Stomach smooth muscle (tissue), 2 donors: ENCODE data around the gene CRIP2.

ENCODE experiments used
- H3K27ac ChIP-seq: one replicate; pipeline ENCODE4 v1.7.0; 2013; ENCODE audit warnings: mild to moderate bottlenecking, low read length, inconsistent platforms
- H3K27me3 ChIP-seq, 2 donors: one replicate each; pipeline ENCODE4 v1.7.0; 2013; ENCODE audit warnings: low read length in 2 of 2; ENCODE audit not compliant: insufficient read depth in 2 of 2, control insufficient read depth in 1 of 2
- H3K36me3 ChIP-seq, 2 donors: one replicate each; pipeline ENCODE4 v1.7.0; 2013; ENCODE audit warnings: low read length in 2 of 2; ENCODE audit not compliant: control insufficient read depth in 2 of 2, insufficient read depth in 2 of 2
- H3K4me1 ChIP-seq: one replicate; pipeline ENCODE4 v1.7.0; 2013; ENCODE audit warnings: low read length; ENCODE audit not compliant: control insufficient read depth, insufficient read depth
- H3K4me3 ChIP-seq, 2 donors: one replicate each; pipeline ENCODE4 v1.7.0; 2013; ENCODE audit warnings: low read length in 2 of 2
- H3K9ac ChIP-seq, 2 donors: one replicate each; pipeline ENCODE4 v1.7.0; 2013; ENCODE audit warnings: low read length in 2 of 2, mild to moderate bottlenecking in 1 of 2
- H3K9me3 ChIP-seq, 2 donors: one replicate each; pipeline ENCODE4 v1.7.0; 2013; ENCODE audit warnings: low read length in 2 of 2; ENCODE audit not compliant: control insufficient read depth in 2 of 2
- donor health status: healthy.
- donor health status: Pancreatic carcinoma.

The CRIP2 gene

DNA sequence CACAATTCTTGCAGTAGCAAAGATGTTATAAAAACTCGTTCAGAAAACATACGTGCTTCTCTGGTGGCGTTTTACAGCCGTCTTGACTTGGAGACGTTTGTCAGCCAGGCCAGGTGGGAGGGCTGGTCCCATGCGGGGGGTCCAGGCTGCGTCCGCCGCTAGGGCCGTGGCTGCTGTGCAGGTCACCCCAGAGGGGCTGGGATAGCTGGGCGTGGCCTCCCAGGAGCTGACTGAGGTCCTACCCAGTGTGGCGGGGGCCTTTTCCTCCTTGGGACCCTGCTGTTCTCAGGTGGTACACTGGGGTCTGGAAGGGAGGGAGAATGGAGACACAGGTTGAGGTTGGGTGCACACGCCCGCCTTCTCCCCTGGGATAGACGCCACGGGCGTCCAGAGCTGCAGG, 29.8 kb upstream of the CRIP2 start:
- Histone ChIP-seq H3K9ac (no peak overlapping the region), H3K27ac (no peak overlapping the region), H3K4me3 (no peak overlapping the region), H3K36me3 (peaks cover 0 to 4% of the 10 kb centered on the region in 2 donors), H3K4me1 (peaks cover 11% of the 10 kb centered on the region), H3K9me3 (no peaks in the 10 kb centered on the region), H3K27me3 (no peaks in the 10 kb centered on the region)

DNA sequence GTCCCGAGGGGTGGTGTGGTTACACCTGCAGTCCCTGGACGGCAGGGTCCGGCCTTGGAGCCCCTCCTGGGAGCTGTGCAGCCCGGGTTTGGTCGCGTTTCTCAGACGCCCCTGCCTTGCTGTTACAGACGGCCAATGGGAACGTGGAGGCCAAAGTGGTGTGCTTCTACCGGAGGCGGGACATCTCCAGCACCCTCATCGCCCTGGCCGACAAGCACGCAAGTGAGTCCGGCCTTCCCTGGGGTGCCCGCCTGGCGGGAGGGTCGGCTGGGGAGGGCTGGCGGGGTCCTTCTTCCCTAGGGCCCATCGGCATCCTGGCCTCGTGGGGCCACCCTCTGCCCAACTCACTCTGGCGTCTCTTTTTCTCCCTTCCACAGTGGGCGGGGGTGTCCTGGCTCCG, 29.3 kb upstream of the CRIP2 start:
- no peaks in the 10 kb centered on the region for H3K27me3 ChIP-seq
- H3K36me3 ChIP-seq, result peaks cover 1 to 4% of the 10 kb centered on the region in 2 donors
- no peak overlapping the region for H3K9ac ChIP-seq
- no peak overlapping the region for H3K4me3 ChIP-seq
- H3K27ac ChIP-seq, result no peak overlapping the region
- peaks cover 11% of the 10 kb centered on the region for H3K4me1 ChIP-seq
- H3K9me3 ChIP-seq, result no peaks in the 10 kb centered on the region

DNA sequence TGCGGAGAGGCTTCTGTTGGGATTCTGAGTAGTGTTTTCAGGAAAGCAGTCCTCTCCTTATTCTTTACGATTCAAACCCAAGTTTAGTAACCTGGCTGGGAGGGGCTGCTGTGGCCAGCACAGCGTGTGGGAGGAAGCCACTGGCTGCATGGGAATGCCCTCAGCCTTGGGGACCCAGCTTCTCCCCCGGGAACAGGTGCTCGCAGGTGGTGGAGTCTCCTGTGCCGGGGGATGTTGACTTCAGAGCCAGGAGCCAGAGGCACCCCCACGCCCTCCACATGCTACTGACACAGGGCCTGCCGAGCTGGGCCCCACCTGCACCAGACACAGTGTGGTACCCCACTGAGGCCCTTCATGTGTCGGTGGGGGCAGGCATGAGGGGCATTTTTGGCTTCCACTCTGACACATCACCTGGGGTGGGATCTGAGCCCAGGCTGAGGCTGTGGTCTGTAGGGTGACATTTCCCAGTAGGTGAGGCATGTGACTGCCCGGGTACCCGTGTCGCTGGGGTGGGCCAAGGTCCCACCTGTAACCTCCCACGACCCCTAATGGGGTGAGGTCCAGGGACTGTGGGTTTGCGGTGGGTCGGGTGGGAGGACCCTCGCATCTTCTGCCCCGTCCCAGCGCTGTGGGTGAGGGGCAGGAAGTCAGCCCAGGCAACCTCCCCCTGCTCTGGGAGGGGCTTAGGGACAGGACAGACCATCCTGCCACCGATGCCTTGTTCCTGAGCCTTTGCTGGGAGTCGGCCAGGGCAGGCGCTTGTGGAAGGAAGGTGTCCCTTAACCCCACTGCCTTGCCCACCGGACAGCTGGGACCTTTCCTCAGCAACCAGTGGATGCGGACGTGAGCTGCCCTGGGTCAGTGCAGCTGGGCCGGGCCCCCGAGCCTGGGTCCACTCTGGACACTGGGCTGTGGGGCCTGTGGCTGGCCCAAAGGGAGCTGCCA, 28.4 kb upstream of the CRIP2 start:
- Histone ChIP-seq H3K27ac (no peak overlapping the region), H3K9me3 (no peaks in the 10 kb centered on the region), H3K36me3 (peaks cover 5 to 11% of the 10 kb centered on the region in 2 donors), H3K9ac (no peak overlapping the region), H3K4me3 (no peak overlapping the region), H3K4me1 (peaks cover 11% of the 10 kb centered on the region), H3K27me3 (no peaks in the 10 kb centered on the region)

DNA sequence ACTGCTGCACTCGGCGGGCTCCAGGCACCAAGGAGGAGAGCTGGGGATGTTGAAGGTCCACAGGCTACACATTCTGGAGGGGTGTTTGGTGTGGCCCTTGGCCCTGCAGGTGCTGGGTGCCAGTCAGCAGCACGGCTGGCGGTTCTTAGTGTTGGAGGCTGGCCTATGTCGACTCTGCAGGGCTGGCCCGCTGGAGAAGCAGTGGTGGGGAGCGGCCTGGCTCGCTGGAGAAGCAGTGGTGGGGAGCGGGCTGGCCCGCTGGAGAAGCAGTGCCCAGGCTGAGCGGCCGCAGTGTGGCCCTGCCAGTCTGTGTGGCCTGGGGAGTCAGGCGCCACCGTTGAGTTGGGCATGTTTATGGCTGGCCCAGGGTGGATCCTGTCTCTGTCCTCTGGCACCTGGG, 27.6 kb upstream of the CRIP2 start:
- Histone ChIP-seq H3K9ac (no peak overlapping the region), H3K9me3 (no peaks in the 10 kb centered on the region), H3K27ac (no peak overlapping the region), H3K27me3 (no peaks in the 10 kb centered on the region), H3K36me3 (peaks cover 5 to 16% of the 10 kb centered on the region in 2 donors), H3K4me1 (peaks cover 11% of the 10 kb centered on the region), H3K4me3 (no peak overlapping the region)

DNA sequence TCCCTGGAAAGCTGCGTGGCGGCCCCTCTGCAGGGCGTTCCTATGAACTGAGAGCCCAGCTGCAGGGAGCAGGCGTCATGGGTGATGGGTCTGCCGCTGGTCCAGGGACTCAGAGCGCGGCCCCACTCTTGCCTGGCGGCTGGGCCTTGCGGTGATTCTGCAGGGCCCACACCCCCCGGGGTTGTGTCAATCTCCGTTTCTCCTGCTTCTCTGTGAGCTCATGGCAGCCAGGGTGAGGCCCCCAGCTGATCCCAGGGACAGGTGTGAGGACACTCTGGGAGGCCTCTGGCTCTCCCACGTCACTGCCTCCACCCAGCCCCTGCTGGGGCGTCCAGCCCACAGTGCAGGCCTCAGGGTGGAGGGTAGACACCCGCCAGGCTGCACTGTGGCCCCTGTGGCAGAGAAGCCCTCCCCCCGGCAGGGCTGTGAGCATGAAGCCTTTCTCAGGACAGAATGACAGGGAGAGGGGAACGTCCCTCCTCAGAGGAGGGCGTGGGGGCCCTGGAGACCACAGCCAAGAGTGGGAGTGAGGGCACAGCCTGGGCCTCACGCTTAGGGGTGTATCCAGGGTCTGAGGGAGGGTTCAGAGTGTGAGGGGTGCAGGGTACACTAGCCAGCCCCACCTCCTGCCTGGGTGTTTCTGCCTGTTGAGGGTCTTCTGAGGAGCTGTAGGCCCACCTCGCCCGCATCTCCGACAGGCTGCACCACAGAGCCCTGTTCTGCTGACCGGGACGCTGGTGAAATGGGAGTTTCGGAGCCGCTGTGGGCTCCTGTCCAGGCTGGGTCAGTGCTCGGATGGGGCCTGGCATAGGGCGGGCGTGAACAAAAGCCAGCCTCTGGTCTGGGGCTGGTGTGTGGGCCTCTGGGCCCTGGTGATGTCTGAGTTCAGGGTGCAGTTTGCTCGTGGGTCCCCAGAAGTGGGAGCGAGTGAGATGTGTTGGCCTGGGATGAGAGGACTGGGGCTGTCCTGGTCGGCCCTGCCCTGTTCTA, 26.7 kb upstream of the CRIP2 start:
- Histone ChIP-seq H3K4me1 (peaks cover 11% of the 10 kb centered on the region), H3K9ac (no peak overlapping the region), H3K27ac (no peak overlapping the region), H3K4me3 (no peak overlapping the region), H3K27me3 (no peaks in the 10 kb centered on the region), H3K9me3 (no peaks in the 10 kb centered on the region), H3K36me3 (peaks cover 6 to 16% of the 10 kb centered on the region in 2 donors)

DNA sequence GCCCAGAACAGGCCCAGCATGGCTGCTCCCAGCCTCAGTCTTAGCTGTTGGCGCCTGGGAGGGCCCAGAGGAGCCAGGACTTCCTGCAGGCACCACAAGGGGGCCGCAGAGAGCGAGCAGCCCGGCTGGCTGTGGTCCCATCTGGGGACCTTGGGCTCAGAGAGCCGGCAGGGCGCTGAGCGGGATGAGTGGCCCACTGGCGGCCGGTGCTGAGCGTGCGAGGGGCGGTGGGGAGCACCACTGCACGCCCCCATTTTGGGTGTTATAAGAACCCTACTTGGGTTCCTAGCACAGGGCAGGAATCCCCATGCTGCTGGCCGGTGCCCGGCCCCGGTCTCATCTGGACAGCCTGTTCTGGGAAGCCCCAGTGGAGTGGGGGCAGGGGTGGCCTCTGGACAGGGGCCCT, 25.9 kb upstream of the CRIP2 start:
- peaks cover 11% of the 10 kb centered on the region for H3K4me1 ChIP-seq
- peak overlapping the region in 1 of 2 donors; percentile 15 for H3K4me3 ChIP-seq
- no peaks in the 10 kb centered on the region for H3K9me3 ChIP-seq
- no peak overlapping the region for H3K27ac ChIP-seq
- H3K27me3 ChIP-seq, result no peaks in the 10 kb centered on the region
- peaks cover 9 to 19% of the 10 kb centered on the region in 2 donors for H3K36me3 ChIP-seq
- H3K9ac ChIP-seq, result no peak overlapping the region

DNA sequence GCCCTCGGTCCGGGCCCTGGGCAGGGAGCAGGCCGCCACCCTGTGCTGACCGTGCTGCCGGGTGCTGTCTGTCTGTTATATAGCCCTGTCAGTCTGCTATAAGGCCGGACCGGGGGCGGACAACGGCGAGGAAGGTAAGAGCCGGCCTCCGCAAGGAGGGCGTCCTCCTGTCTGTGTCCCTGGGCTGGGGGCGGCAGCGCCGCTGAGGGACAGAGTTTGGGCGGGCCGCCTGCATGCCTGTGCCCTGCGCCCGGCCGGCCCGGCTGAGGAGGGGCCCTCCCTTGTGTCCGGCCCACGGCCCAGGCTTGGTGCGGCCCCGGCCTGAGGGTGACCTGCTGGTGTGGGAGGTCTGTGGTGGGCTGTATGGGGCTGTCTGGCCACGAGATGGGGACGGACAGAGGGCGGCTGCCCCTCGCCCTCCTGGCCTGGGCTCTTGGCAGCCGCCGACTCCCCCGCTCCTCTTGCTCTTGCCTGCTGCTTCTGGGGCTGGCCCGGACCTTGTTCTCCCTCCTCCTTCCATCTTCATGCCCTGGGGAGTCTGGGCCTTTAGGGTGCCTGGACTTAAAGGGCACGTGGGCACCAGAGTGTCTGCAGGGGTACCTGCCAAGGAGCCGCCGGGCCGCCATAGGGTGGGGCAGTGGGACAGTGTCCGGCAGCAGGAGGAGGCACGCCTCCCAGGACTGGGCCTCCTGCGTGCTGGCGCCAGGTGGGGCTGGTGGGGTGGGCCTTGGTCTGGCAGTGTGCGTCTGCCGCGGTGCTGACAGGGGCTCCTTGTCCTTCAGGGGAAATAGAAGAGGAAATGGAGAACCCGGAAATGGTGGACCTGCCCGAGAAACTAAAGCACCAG, 25.1 kb upstream of the CRIP2 start:
- peaks cover 11% of the 10 kb centered on the region for H3K4me1 ChIP-seq
- no peak overlapping the region for H3K4me3 ChIP-seq
- no peaks in the 10 kb centered on the region for H3K9me3 ChIP-seq
- H3K27me3 ChIP-seq, result no peaks in the 10 kb centered on the region
- no peak overlapping the region for H3K27ac ChIP-seq
- peaks cover 9 to 23% of the 10 kb centered on the region in 2 donors for H3K36me3 ChIP-seq
- no peak overlapping the region for H3K9ac ChIP-seq

DNA sequence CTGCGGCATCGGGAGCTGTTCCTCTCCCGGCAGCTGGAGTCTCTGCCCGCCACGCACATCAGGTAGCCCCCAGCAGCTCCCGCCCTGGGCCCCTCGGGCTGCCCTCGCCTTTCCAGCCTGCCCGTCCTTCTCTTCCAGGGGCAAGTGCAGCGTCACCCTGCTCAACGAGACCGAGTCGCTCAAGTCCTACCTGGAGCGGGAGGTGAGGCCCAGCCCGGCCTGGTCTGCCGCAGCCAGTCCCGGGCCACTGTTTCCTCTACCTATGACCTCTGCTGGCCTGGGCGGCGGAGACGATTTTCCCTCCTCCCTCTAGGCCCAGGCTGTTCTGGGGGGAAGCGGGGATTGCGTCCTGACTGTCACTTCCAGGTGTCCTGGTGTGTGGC, 24.5 kb upstream of the CRIP2 start:
- H3K9me3 ChIP-seq, result no peaks in the 10 kb centered on the region
- H3K4me1 ChIP-seq, result peaks cover 11% of the 10 kb centered on the region
- no peak overlapping the region for H3K27ac ChIP-seq
- H3K27me3 ChIP-seq, result no peaks in the 10 kb centered on the region
- H3K9ac ChIP-seq, result no peak overlapping the region
- no peak overlapping the region for H3K4me3 ChIP-seq
- peaks cover 10 to 23% of the 10 kb centered on the region in 2 donors for H3K36me3 ChIP-seq

DNA sequence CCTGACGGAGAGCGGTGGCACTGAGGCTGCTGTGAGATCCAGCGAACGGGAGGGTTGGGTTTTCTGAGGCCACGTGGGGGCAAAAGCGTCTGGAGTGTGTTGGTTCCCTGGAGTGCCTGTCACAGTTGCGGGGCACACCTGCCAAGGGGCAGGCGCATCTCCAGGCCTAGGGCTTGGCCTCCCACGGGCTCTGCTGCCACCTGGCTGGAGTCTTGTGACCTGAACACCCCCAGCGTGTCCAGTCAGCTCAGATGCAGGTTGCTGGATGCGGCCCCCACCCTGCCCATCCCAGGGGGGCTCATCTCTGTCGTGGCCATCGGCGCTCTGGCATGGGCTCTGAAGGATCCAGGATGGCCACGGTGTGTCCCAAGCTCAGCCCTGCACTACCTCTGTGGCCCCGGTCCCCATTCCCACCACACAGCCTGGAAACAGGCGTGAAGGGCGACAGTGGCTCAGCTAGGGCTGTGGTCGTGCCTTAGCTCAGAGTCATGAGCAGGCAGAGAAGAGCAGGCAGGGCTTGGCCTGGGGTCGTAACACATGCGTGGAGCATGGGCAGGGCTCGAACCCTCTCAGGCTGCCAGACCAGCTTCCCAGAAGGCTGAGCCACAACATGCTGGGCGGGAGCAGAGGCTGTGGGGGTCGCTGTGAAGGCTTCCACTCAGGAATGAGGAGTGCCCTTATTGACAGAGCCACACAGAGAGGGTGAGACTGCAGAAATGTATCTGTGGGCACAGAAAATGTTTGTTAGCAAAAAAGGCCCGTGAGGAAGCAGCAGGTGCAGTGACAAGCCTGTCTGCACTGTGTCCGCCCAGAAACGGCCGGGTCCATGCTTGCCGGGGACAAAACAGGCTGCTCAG, 23.5 kb upstream of the CRIP2 start:
- Histone ChIP-seq H3K4me1 (peaks cover 11% of the 10 kb centered on the region), H3K36me3 (peaks cover 17 to 26% of the 10 kb centered on the region in 2 donors), H3K9me3 (no peaks in the 10 kb centered on the region), H3K4me3 (no peak overlapping the region), H3K27ac (no peak overlapping the region), H3K9ac (no peak overlapping the region), H3K27me3 (no peaks in the 10 kb centered on the region)
